A549 (cell line): ENCODE results near the gene IL17RC. TPM values are rescaled to one million over a fixed set of nuclear protein-coding genes. Genes with fewer than 3 reads are reported as not detected.

Experiments
- ATAC-seq, 2 experiments: fragments of 200-7000 bp in 1 of 2; fragments of >200 bp in 1 of 2; cut with Nextera tagmentation in 1 of 2; cut with Tn5 transposase in 1 of 2; 3 replicates each; pipeline versions ENCODE4 v1.8.0 to v1.9.1; 2018 to 2020; ENCODE audit warnings: mild to moderate bottlenecking in 1 of 2, moderate library complexity in 1 of 2
- CTCF ChIA-PET: fragments of 300-600 bp; sonication (Branson Sonifier 250); formaldehyde crosslinking; extraction: SDS; loops from one replicate; lab custom pipeline; 2021; ENCODE audit warnings: antibody characterized with exemption, inconsistent platforms; lab: Yijun Ruan, JAX
- POLR2A ChIA-PET: fragments of 350-600 bp; formaldehyde crosslinking; extraction: SDS; loops from one replicate; lab custom pipeline; 2021; ENCODE audit warnings: antibody characterized with exemption, inconsistent platforms; lab: Yijun Ruan, JAX
- DNase-seq, 2 experiments: peaks; one replicate each; pipeline versions ENCODE4 v3.0.0 to v3.0.0-alpha.2; 2011 to 2016; ENCODE audit warnings: low read depth in 1 of 2, low spot score in 1 of 2
- FAIRE-seq: peaks from 2 replicates; lab custom pipeline; 2011; peaks lifted over from hg19 to GRCh38; lab: Jason Lieb, UNC
- H3K27ac ChIP-seq, 2 experiments: fragments of >200 bp; sonication (Bioruptor Twin); formaldehyde crosslinking; 3 replicates each; pipeline ENCODE4 v1.5.1; 2016 to 2017
- H3K4me1 ChIP-seq: fragments of >200 bp; sonication (Bioruptor Twin); formaldehyde crosslinking; 3 replicates; pipeline ENCODE4 v1.6.1; 2016
- H3K4me2 ChIP-seq: fragments of >200 bp; sonication (Bioruptor Twin); formaldehyde crosslinking; 3 replicates; pipeline ENCODE4 v1.6.1; 2016
- H3K4me3 ChIP-seq: fragments of >200 bp; sonication (Bioruptor Twin); formaldehyde crosslinking; 3 replicates; pipeline ENCODE4 v1.5.1; 2016
- H3K9me3 ChIP-seq: fragments of >200 bp; sonication (Bioruptor Twin); formaldehyde crosslinking; 3 replicates; pipeline ENCODE4 v1.6.1; 2016
- ATOH8 ChIP-seq: fragments of 250-450 bp; sonication (Bioruptor Pico); IDR thresholded peaks from 2 replicates; pipeline ENCODE4 v1.5.0; 2020; ENCODE audit warnings: low read depth, mild to moderate bottlenecking, moderate library complexity
- CBX8 ChIP-seq: fragments of 200-600 bp; sonication (generic); IDR thresholded peaks from 2 replicates; pipeline ENCODE4 v1.6.1; 2016
- CEBPB ChIP-seq, 2 experiments: fragments of >200 bp in 1 of 2; sonication (Bioruptor Twin) in 1 of 2; formaldehyde crosslinking in 1 of 2; IDR thresholded peaks; 2 replicates each; pipeline ENCODE4 v1.6.1; 2012 to 2016
- E2F6 ChIP-seq: IDR thresholded peaks from 2 replicates; pipeline ENCODE4 v1.6.1; 2012; ENCODE audit warnings: low read depth, borderline replicate concordance
- FOSB ChIP-seq: fragments of 250-450 bp; sonication (Bioruptor Pico); IDR thresholded peaks from 2 replicates; pipeline ENCODE4 v1.5.0; 2020; ENCODE audit warnings: mild to moderate bottlenecking, moderate library complexity
- FOXS1 ChIP-seq: fragments of 250-450 bp; sonication (Bioruptor Pico); IDR thresholded peaks from 2 replicates; pipeline ENCODE4 v1.5.0; 2020; ENCODE audit warnings: mild to moderate bottlenecking, moderate library complexity
- GATA3 ChIP-seq: IDR thresholded peaks from 2 replicates; pipeline ENCODE4 v1.6.1; 2012; ENCODE audit warnings: borderline replicate concordance
- HES2 ChIP-seq: fragments of >200 bp; sonication (Bioruptor Twin); formaldehyde crosslinking; IDR thresholded peaks from 2 replicates; pipeline ENCODE4 v1.6.1; 2016
- HEYL ChIP-seq: fragments of 250-450 bp; sonication (Bioruptor Pico); IDR thresholded peaks from 2 replicates; pipeline ENCODE4 v1.8.0; 2021; ENCODE audit warnings: mild to moderate bottlenecking, moderate library complexity
- HOXB5 ChIP-seq: fragments of 250-450 bp; sonication (Bioruptor Pico); IDR thresholded peaks from 2 replicates; pipeline ENCODE4 v1.5.0; 2020; ENCODE audit warnings: mild to moderate bottlenecking, moderate library complexity
- JUN ChIP-seq, 2 experiments: fragments of >200 bp; sonication (Bioruptor Twin); formaldehyde crosslinking; IDR thresholded peaks; 2 replicates in 1 of 2; 3 replicates in 1 of 2; pipeline ENCODE4 v1.6.1; 2016 to 2017
- JUNB ChIP-seq: fragments of >200 bp; sonication (Bioruptor Twin); formaldehyde crosslinking; IDR thresholded peaks from 2 replicates; pipeline ENCODE4 v1.6.1; 2016
- KDM1A ChIP-seq: fragments of 200-600 bp; sonication (generic); IDR thresholded peaks from 2 replicates; pipeline ENCODE4 v1.6.1; 2016; ENCODE audit warnings: low read depth, mild to moderate bottlenecking
- KDM5A ChIP-seq: fragments of 200-600 bp; sonication (generic); IDR thresholded peaks from 2 replicates; pipeline ENCODE4 v1.6.1; 2016; ENCODE audit warnings: antibody characterized with exemption, mild to moderate bottlenecking
- MAFK ChIP-seq: fragments of 450-650 bp; IDR thresholded peaks from 2 replicates; pipeline ENCODE4 v1.6.1; 2014; ENCODE audit not compliant: partially characterized antibody
- MYC ChIP-seq: IDR thresholded peaks from 2 replicates; pipeline ENCODE4 v1.6.1; 2012; ENCODE audit warnings: mild to moderate bottlenecking, inconsistent platforms, low read length, improper control_type of control experiment, borderline replicate concordance
- NFE2L2 ChIP-seq: fragments of 150-350 bp; conservative IDR thresholded peaks from 2 replicates; pipeline ENCODE4 v1.6.1; 2014; ENCODE audit warnings: low read length
- RAD21 ChIP-seq, 2 experiments: fragments of >200 bp in 1 of 2; sonication (Bioruptor Twin) in 1 of 2; formaldehyde crosslinking in 1 of 2; IDR thresholded peaks in 1 of 2; conservative IDR thresholded peaks in 1 of 2; 2 replicates in 1 of 2; 3 replicates in 1 of 2; pipeline ENCODE4 v1.6.1; 2012 to 2018; ENCODE audit warnings: inconsistent platforms in 1 of 2
- RARB ChIP-seq: fragments of 250-450 bp; sonication (Bioruptor Pico); IDR thresholded peaks from 2 replicates; pipeline ENCODE4 v1.8.0; 2021; ENCODE audit warnings: mild to moderate bottlenecking, moderate library complexity
- SMC3 ChIP-seq: fragments of >200 bp; sonication (Bioruptor Twin); formaldehyde crosslinking; IDR thresholded peaks from 3 replicates; pipeline ENCODE4 v1.6.1; 2018; ENCODE audit warnings: inconsistent platforms
- TFCP2L1 ChIP-seq: fragments of 250-450 bp; sonication (Bioruptor Pico); IDR thresholded peaks from 2 replicates; pipeline ENCODE4 v1.5.0; 2021; ENCODE audit warnings: mild to moderate bottlenecking
- ZC3H11A ChIP-seq: fragments of 450-650 bp; IDR thresholded peaks from 2 replicates; pipeline ENCODE4 v1.6.1; 2014; ENCODE audit warnings: antibody characterized with exemption, mild to moderate bottlenecking
- ZFP36 ChIP-seq: fragments of 450-650 bp; IDR thresholded peaks from 2 replicates; pipeline ENCODE4 v1.6.1; 2014; ENCODE audit warnings: borderline replicate concordance; ENCODE audit not compliant: partially characterized antibody
- ZNF302 ChIP-seq: fragments of 250-450 bp; sonication (Bioruptor Pico); IDR thresholded peaks from 2 replicates; pipeline ENCODE4 v1.9.0; 2021; ENCODE audit warnings: inconsistent platforms, mild to moderate bottlenecking, moderate library complexity
- WGBS: methylation state at CpG from one replicate; pipeline ENCODE4 v1.1.6; 2017; ENCODE audit errors: missing lambda C conversion rate; 5-methylcytosine and 5-hydroxymethylcytosine counted together
- polyA plus RNA-seq, 4 experiments: library from polyadenylated mRNA; depleted of rRNA in 3 of 4; stranded (reverse); fragments of >200 nt; fragmentation: RNase III in 1 of 4; extraction: RNeasy Plus Mini Kit Qiagen cat#74134 plus additional on column Dnase treatment in 1 of 4; gene quantifications; 2 replicates in 3 of 4; 3 replicates in 1 of 4; pipeline ENCODE4 v1.2.3, GENCODE V29; 2011 to 2017
- TF ChIP-seq, protein P1 (sequence below): fragments of 150-350 bp; IDR thresholded peaks from 2 replicates; pipeline ENCODE4 v1.6.1; 2014; ENCODE audit warnings: low read depth, mild to moderate bottlenecking, low read length
- TF ChIP-seq, protein P2 (sequence below): fragments of 450-650 bp; IDR thresholded peaks from 2 replicates; pipeline ENCODE4 v1.6.1; 2014; ENCODE audit warnings: antibody characterized with exemption

IL17RC gene
- polyA plus RNA-seq, 2 of the 4 experiments (the other 2 are of a cell fraction): 7.7 to 9.4 TPM

DNA sequence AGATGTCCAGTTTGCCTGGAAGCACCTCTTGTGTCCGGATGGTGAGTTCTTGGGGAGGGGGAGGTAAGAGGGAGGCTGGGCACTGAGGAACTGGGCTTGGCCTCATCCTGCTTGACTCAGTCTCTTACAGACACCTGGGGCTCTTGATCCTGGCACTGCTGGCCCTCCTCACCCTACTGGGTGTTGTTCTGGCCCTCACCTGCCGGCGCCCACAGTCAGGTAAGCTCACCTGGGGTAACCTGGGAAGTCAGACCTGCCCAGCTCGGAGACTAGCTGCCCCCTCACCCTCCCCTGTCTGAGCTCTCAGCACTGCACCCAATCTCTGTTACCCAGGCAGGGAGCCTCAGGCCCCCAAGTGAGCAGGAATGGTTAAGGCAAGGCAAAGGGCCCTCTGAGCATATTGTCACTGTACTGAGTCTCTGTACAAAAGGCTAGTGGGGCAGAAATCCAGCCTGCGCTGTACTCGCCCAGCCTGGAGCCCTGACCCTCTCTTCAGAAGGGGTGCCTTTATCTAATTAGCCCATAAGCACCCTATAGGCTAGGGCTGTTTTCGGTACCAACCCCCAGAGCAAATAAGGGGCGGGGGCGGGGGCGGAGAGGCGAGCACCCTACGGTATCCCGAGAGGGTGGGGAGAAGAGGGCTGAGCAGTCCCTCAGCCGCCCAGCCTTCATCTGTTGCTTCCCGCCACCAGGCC is 2.2 kb upstream of the IL17RC start:
- WGBS: 81% methylated on average over 15 of the region's 15 CpGs
- Histone ChIP-seq H3K4me2 (peak overlapping the region; percentile 98), H3K4me1 (peaks cover 40% of the 10 kb centered on the region), H3K4me3 (peak overlapping the region; percentile 43), H3K9me3 (no peaks in the 10 kb centered on the region), H3K27ac (peak overlapping the region; percentile 84 to 89)
- ATAC-seq (peak in 1 of 2 experiments; percentile 12; a peak in 1 of 6 replicates), FAIRE-seq (no peak), DNase-seq (no peak)
- ChIA-PET CTCF (interaction anchor here (1.2 to 11.4 kb wide), 10 partner anchors 12 to 95 kb away, joined by 3 to 73 read pairs (median 6); partner anchors contain the start of genes CRELD1, IL17RE and RPUSD3), POLR2A (interaction anchor here (1.3 kb wide), 1 partner anchor 32 kb away, joined by 5 read pairs; no protein-coding TSS in a partner anchor)
- TF ChIP-seq RAD21 (conservative IDR thresholded peaks at IDR 0.05 in 1 of 2, IDR thresholded peaks at IDR 0.05 in 1 of 2) (no peak), FOXS1 (CRISPR knock-in tag) (no peak), HOXB5 (CRISPR knock-in tag) (no peak), HEYL (CRISPR knock-in tag) (no peak), NFE2L2 (no peak), ZNF302 (no peak), ZFP36 (no peak), JUNB (no peak), FOSB (CRISPR knock-in tag) (no peak)
- TF ChIP-seq, protein P1, sequence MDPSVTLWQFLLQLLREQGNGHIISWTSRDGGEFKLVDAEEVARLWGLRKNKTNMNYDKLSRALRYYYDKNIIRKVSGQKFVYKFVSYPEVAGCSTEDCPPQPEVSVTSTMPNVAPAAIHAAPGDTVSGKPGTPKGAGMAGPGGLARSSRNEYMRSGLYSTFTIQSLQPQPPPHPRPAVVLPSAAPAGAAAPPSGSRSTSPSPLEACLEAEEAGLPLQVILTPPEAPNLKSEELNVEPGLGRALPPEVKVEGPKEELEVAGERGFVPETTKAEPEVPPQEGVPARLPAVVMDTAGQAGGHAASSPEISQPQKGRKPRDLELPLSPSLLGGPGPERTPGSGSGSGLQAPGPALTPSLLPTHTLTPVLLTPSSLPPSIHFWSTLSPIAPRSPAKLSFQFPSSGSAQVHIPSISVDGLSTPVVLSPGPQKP: no peak

DNA sequence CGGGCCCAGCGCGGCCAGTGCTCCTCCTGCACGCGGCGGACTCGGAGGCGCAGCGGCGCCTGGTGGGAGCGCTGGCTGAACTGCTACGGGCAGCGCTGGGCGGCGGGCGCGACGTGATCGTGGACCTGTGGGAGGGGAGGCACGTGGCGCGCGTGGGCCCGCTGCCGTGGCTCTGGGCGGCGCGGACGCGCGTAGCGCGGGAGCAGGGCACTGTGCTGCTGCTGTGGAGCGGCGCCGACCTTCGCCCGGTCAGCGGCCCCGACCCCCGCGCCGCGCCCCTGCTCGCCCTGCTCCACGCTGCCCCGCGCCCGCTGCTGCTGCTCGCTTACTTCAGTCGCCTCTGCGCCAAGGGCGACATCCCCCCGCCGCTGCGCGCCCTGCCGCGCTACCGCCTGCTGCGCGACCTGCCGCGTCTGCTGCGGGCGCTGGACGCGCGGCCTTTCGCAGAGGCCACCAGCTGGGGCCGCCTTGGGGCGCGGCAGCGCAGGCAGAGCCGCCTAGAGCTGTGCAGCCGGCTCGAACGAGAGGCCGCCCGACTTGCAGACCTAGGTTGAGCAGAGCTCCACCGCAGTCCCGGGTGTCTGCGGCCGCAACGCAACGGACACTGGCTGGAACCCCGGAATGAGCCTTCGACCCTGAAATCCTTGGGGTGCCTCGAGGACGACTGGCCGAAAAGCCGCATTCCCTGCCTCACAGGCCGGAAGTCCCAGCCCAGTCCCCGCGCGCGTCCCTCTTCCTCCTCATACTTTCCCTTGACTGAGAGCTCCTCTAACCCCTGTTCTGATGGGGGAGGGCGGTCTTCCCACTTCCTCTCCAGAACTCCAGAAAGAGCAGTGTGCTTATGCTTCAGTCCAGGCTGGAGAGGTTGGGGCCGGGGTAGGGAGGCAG is 1.4 kb upstream of the IL17RC start:
- no peak for FAIRE-seq
- ChIA-PET POLR2A (interaction anchor here (1.2 to 1.5 kb wide), 2 partner anchors 32 to 123 kb away, joined by 3 read pairs; partner anchors contain the start of gene ARPC4), CTCF (interaction anchor here (0.7 to 11.4 kb wide), 7 partner anchors 15 to 72 kb away, joined by 3 to 73 read pairs (median 6); partner anchors contain the start of genes CRELD1, JAGN1 and RPUSD3)
- DNase-seq: no peak
- H3K9me3 ChIP-seq: no peaks in the 10 kb centered on the region
- H3K27ac ChIP-seq: peak overlapping the region; percentile 84 to 89
- 80% methylated on average over 86 of the region's 99 CpGs for WGBS
- peak; percentile 10 to 24; a peak in 4 of 6 replicates for ATAC-seq
- TF ChIP-seq MAFK: no peak
- TF ChIP-seq ATOH8 (CRISPR knock-in tag): no peak
- TF ChIP-seq RARB (CRISPR knock-in tag): no peak
- TF ChIP-seq E2F6: peak; percentile 76
- peak overlapping the region; percentile 43 for H3K4me3 ChIP-seq
- H3K4me1 ChIP-seq: peaks cover 40% of the 10 kb centered on the region
- peak overlapping the region; percentile 98 for H3K4me2 ChIP-seq

DNA sequence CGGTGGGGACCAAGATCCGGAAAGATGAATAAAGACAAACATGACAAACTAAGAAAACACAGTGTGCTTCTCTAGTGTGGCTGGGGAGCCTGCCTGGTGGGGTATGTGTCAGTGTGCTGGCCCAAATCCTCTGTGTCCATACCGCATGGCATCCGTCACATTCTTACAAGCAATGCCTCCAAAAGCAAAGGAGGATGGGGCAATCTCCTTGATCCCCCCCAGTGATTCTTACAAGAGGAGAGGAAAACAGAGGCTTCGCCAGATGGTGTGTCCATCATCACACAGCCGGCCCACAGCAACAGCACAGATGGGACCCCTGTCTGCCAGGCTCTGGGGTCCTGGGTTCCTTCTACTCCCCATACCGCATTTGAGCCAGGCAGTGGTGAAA is 558 bp upstream of the IL17RC start:
- H3K9me3 ChIP-seq: no peaks in the 10 kb centered on the region
- peaks cover 40% of the 10 kb centered on the region for H3K4me1 ChIP-seq
- DNase-seq: no peak
- peak overlapping the region; percentile 98 for H3K4me2 ChIP-seq
- TF ChIP-seq, protein P2, sequence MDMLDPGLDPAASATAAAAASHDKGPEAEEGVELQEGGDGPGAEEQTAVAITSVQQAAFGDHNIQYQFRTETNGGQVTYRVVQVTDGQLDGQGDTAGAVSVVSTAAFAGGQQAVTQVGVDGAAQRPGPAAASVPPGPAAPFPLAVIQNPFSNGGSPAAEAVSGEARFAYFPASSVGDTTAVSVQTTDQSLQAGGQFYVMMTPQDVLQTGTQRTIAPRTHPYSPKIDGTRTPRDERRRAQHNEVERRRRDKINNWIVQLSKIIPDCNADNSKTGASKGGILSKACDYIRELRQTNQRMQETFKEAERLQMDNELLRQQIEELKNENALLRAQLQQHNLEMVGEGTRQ: no peak
- no peak for TF ChIP-seq MYC
- TF ChIP-seq TFCP2L1 (CRISPR knock-in tag): no peak
- TF ChIP-seq SMC3: no peak
- TF ChIP-seq FOXS1 (CRISPR knock-in tag): no peak
- TF ChIP-seq KDM1A: no peak
- no peak for TF ChIP-seq ZNF302
- no peak for TF ChIP-seq KDM5A
- TF ChIP-seq NFE2L2: no peak
- no peak for TF ChIP-seq JUN (IDR thresholded peaks at IDR 0.05)
- no peak for TF ChIP-seq CBX8
- no peak for TF ChIP-seq ZC3H11A
- TF ChIP-seq RARB (CRISPR knock-in tag): no peak
- TF ChIP-seq ATOH8 (CRISPR knock-in tag): no peak
- TF ChIP-seq HES2: no peak
- TF ChIP-seq GATA3: no peak
- no peak for TF ChIP-seq CEBPB (IDR thresholded peaks at IDR 0.05)
- TF ChIP-seq, all 56 proteins: peak for 0
- Histone ChIP-seq H3K27ac (peak overlapping the region; percentile 84 to 89), H3K4me3 (peak overlapping the region; percentile 47)
- POLR2A ChIA-PET: interaction anchor here (1.2 to 1.5 kb wide), 2 partner anchors 33 to 123 kb away, joined by 3 read pairs; partner anchors contain the start of gene ARPC4
- peak in 1 of 2 experiments; percentile 13; a peak in 3 of 6 replicates for ATAC-seq
- CTCF ChIA-PET: interaction anchor here (0.9 to 11.4 kb wide), 5 partner anchors 16 to 111 kb away, joined by 3 to 73 read pairs (median 4); partner anchors contain the start of genes CRELD1 and JAGN1
- WGBS: 68% methylated on average over 6 of the region's 7 CpGs
- no peak for FAIRE-seq
